Endothelial cell (in vitro differentiated cells): ENCODE results near the gene ZMIZ1. TPM values are rescaled to one million over a fixed set of nuclear protein-coding genes. Genes with fewer than 3 reads are reported as not detected.

Source experiments
- DNase-seq: peaks from one replicate; pipeline ENCODE4 v3.0.0; 2021; ENCODE audit warnings: low spot score
- H3K27ac Mint-ChIP-seq: one replicate; pipeline ENCODE4 v1.8.0; 2021; ENCODE audit warnings: mixed read lengths, inconsistent platforms; ENCODE audit not compliant: unreplicated experiment
- H3K27me3 Mint-ChIP-seq: one replicate; pipeline ENCODE4 v1.8.0; 2021; ENCODE audit warnings: mild to moderate bottlenecking, moderate library complexity, mixed read lengths, inconsistent platforms; ENCODE audit not compliant: unreplicated experiment
- H3K36me3 Mint-ChIP-seq: one replicate; pipeline ENCODE4 v1.8.0; 2021; ENCODE audit warnings: mild to moderate bottlenecking, low read depth, mixed read lengths, inconsistent platforms; ENCODE audit not compliant: unreplicated experiment
- H3K4me1 Mint-ChIP-seq: one replicate; pipeline ENCODE4 v1.8.0; 2021; ENCODE audit warnings: mild to moderate bottlenecking, mixed read lengths, inconsistent platforms; ENCODE audit not compliant: unreplicated experiment
- H3K4me3 Mint-ChIP-seq: one replicate; pipeline ENCODE4 v1.8.0; 2021; ENCODE audit warnings: mild to moderate bottlenecking, mixed read lengths, inconsistent platforms; ENCODE audit not compliant: unreplicated experiment
- H3K9me3 Mint-ChIP-seq: one replicate; pipeline ENCODE4 v1.8.0; 2021; ENCODE audit warnings: mixed read lengths, inconsistent platforms; ENCODE audit not compliant: unreplicated experiment
- long read RNA-seq: library from polyadenylated mRNA; unstranded; transcript quantifications from one replicate; pipeline ENCODE4 v2.0.0, GENCODE V29; 2020; ENCODE audit not compliant: unreplicated experiment
- total RNA-seq: library from RNA; stranded (reverse); fragmentation: NEBNext Ultra II Directional; extraction: Animal tissue kit (Norgen Biotek cat#: 25700); gene quantifications from one replicate; pipeline ENCODE4 v1.2.1, GENCODE V29; 2021; ENCODE audit not compliant: unreplicated experiment
- TF ChIP-seq, protein P1 (sequence below): fragments of 200-600 bp; sonication (generic); IDR thresholded peaks from one replicate; pipeline ENCODE4 v1.5.0; 2021; ENCODE audit warnings: antibody characterized with exemption; ENCODE audit not compliant: unreplicated experiment

The ZMIZ1 gene, protein sequence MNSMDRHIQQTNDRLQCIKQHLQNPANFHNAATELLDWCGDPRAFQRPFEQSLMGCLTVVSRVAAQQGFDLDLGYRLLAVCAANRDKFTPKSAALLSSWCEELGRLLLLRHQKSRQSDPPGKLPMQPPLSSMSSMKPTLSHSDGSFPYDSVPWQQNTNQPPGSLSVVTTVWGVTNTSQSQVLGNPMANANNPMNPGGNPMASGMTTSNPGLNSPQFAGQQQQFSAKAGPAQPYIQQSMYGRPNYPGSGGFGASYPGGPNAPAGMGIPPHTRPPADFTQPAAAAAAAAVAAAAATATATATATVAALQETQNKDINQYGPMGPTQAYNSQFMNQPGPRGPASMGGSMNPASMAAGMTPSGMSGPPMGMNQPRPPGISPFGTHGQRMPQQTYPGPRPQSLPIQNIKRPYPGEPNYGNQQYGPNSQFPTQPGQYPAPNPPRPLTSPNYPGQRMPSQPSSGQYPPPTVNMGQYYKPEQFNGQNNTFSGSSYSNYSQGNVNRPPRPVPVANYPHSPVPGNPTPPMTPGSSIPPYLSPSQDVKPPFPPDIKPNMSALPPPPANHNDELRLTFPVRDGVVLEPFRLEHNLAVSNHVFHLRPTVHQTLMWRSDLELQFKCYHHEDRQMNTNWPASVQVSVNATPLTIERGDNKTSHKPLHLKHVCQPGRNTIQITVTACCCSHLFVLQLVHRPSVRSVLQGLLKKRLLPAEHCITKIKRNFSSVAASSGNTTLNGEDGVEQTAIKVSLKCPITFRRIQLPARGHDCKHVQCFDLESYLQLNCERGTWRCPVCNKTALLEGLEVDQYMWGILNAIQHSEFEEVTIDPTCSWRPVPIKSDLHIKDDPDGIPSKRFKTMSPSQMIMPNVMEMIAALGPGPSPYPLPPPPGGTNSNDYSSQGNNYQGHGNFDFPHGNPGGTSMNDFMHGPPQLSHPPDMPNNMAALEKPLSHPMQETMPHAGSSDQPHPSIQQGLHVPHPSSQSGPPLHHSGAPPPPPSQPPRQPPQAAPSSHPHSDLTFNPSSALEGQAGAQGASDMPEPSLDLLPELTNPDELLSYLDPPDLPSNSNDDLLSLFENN
- total RNA-seq = 102 TPM
- long read RNA-seq, partial matches to known transcripts = 2 of 5 reads
- long read RNA-seq, other reads (novel, unspliced or antisense) = 3 of 5 reads

DNA sequence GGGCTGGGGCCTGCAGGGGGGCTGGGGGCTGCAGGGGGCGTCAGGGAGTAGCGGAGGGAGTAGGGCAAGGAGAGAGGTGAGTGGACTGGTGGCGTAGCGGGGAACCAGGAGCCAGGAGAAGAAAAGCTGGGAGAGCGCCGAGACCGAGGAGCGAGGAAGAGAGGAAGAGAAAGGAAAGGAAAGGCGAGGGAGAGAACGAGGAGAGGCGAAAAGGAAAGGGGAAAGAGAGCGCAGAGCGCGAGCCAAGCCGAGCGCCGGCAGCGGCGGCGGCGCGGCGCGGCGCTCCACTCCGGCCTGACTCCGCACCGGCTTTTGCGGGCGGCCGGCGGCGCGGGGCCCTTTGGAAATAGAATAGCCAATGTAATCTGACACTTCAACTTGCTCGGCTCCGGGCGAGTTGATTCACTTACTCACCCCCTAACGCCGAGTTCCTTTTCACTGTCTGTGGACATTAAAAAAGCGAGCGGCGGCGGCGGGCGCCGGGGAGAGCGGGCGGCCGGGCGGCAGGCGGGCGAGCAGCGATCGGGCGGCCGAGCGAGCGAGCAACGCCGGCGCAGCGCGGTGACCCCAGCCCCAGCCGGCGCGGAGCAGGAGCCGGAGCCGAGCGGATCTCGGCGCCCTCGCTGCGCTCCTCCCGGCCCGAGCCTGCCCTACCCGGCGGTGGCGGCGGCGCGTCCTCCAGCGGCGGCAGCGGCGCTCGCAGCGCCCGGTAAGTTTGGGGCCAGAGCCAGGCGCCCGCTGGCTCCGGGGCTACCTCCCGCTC, at the start of gene ZMIZ1:
ZMIZ1 (plus strand) TSS at position 405 of the 763 bp plus-strand sequence. CDS start 132,667 bp downstream, outside the sequence.
- H3K9me3 Mint-ChIP-seq = no peaks in the 10 kb centered on the region
- DNase-seq = peak; percentile 83
- H3K27ac Mint-ChIP-seq = peak within 1 kb of the TSS; percentile 92
- H3K4me3 Mint-ChIP-seq = peak within 1 kb of the TSS; percentile 99
- peaks cover 38% of the 10 kb centered on the region for H3K4me1 Mint-ChIP-seq
- H3K36me3 Mint-ChIP-seq = peaks cover 3% of the 10 kb centered on the region
- TF ChIP-seq, protein P1, sequence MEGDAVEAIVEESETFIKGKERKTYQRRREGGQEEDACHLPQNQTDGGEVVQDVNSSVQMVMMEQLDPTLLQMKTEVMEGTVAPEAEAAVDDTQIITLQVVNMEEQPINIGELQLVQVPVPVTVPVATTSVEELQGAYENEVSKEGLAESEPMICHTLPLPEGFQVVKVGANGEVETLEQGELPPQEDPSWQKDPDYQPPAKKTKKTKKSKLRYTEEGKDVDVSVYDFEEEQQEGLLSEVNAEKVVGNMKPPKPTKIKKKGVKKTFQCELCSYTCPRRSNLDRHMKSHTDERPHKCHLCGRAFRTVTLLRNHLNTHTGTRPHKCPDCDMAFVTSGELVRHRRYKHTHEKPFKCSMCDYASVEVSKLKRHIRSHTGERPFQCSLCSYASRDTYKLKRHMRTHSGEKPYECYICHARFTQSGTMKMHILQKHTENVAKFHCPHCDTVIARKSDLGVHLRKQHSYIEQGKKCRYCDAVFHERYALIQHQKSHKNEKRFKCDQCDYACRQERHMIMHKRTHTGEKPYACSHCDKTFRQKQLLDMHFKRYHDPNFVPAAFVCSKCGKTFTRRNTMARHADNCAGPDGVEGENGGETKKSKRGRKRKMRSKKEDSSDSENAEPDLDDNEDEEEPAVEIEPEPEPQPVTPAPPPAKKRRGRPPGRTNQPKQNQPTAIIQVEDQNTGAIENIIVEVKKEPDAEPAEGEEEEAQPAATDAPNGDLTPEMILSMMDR = no peak
- peaks cover 10% of the 10 kb centered on the region for H3K27me3 Mint-ChIP-seq

GRCh38 chr10:79019441-79020014, 49.2 kb upstream of the ZMIZ1 start:
- TF ChIP-seq, protein P1 = no peak
- H3K4me3 Mint-ChIP-seq = no peak overlapping the region
- no peaks in the 10 kb centered on the region for H3K4me1 Mint-ChIP-seq
- H3K27me3 Mint-ChIP-seq = peaks cover 3% of the 10 kb centered on the region
- H3K27ac Mint-ChIP-seq = no peak overlapping the region
- H3K9me3 Mint-ChIP-seq = no peaks in the 10 kb centered on the region
- DNase-seq = no peak
- no peaks in the 10 kb centered on the region for H3K36me3 Mint-ChIP-seq

- no peak for DNase-seq
- no peaks in the 10 kb centered on the region for H3K9me3 Mint-ChIP-seq
- H3K4me3 Mint-ChIP-seq = no peak overlapping the region
- TF ChIP-seq, protein P1 = no peak
- H3K36me3 Mint-ChIP-seq = no peaks in the 10 kb centered on the region
- no peak overlapping the region for H3K27ac Mint-ChIP-seq
- peaks cover 3% of the 10 kb centered on the region for H3K27me3 Mint-ChIP-seq
- H3K4me1 Mint-ChIP-seq = no peaks in the 10 kb centered on the region
Observed at GRCh38 chr10:79020015-79020491, 48.7 kb upstream of the ZMIZ1 start.

- Mint-ChIP-seq H3K27ac (no peak overlapping the region), H3K27me3 (peaks cover 3% of the 10 kb centered on the region), H3K4me1 (no peaks in the 10 kb centered on the region), H3K9me3 (no peaks in the 10 kb centered on the region), H3K4me3 (no peak overlapping the region), H3K36me3 (no peaks in the 10 kb centered on the region)
- no peak for DNase-seq
- TF ChIP-seq, protein P1 = no peak
Observed at GRCh38 chr10:79020605-79021004, 48.2 kb upstream of the ZMIZ1 start.
